B cell (primary cell): ENCODE data around the gene FNDC3A. TPM values are rescaled to one million over a fixed set of nuclear protein-coding genes. Genes with fewer than 3 reads are reported as not detected.
"Not testable (repeated sequence)": the region's sequence is repeated elsewhere in the genome, so short reads cannot be mapped to it uniquely, and the experiment has no call there.

Experiments
- ATAC-seq: fragments of 200-7000 bp; cut with Tn5 transposase; one replicate; pipeline ENCODE4 v1.10.0; 2021; ENCODE audit warnings: low read depth, mild to moderate bottlenecking, moderate number of reproducible peaks, moderate library complexity
- CTCF ChIA-PET: fragments of 350-600 bp; sonication (Branson Sonifier 250); formaldehyde crosslinking; loops from one replicate; lab custom pipeline; 2021; ENCODE audit warnings: antibody characterized with exemption, inconsistent platforms; lab: Charles Lee
- POLR2A ChIA-PET: fragments of 350-600 bp; sonication (Branson Sonifier 250); formaldehyde crosslinking; loops from one replicate; lab custom pipeline; 2021; ENCODE audit warnings: antibody characterized with exemption; lab: Charles Lee
- DNase-seq: peaks from one replicate; pipeline ENCODE4 v3.0.0; 2013
- H2AFZ ChIP-seq: 2 replicates; pipeline ENCODE4 v1.6.1; 2012; ENCODE audit warnings: mild to moderate bottlenecking, low read depth, low read length; ENCODE audit not compliant: insufficient read depth, poor library complexity, severe bottlenecking
- H3K27ac ChIP-seq, 2 donors: 1 replicate in 1 of 2; 2 replicates in 1 of 2; pipeline ENCODE4 v1.5.1; 2012 to 2013; ENCODE audit warnings: low read length in 2 of 2, mild to moderate bottlenecking in 2 of 2, moderate library complexity in 1 of 2
- H3K27me3 ChIP-seq, 4 experiments: fragments of 200-600 bp in 1 of 4; sonication (generic) in 1 of 4; replicated peaks in 1 of 4; 1 replicate in 2 of 4; 2 replicates in 2 of 4; pipeline versions ENCODE4 v1.6.1 to v1.7.0; 2013 to 2016; ENCODE audit warnings: low read length in 3 of 4, mild to moderate bottlenecking in 2 of 4, mixed read lengths in 1 of 4, moderate library complexity in 1 of 4; ENCODE audit not compliant: insufficient read depth in 4 of 4, control insufficient read depth in 3 of 4; ENCODE audit errors: control extremely low read depth in 1 of 4
- H3K36me3 ChIP-seq, 2 experiments: replicated peaks in 1 of 2; 1 replicate in 1 of 2; 2 replicates in 1 of 2; pipeline versions ENCODE4 v1.6.1 to v1.7.1; 2013; ENCODE audit warnings: low read length in 1 of 2; ENCODE audit not compliant: insufficient read depth in 2 of 2, control insufficient read depth in 1 of 2; ENCODE audit errors: control extremely low read depth in 1 of 2, extremely low read depth in 1 of 2
- H3K4me1 ChIP-seq, 2 donors: fragments of 200-600 bp in 1 of 2; sonication (generic) in 1 of 2; 1 replicate in 1 of 2; 2 replicates in 1 of 2; pipeline versions ENCODE4 v1.5.1 to v1.6.1; 2013 to 2017; ENCODE audit warnings: low read length in 2 of 2; ENCODE audit not compliant: control insufficient read depth in 2 of 2, insufficient read depth in 2 of 2
- H3K4me2 ChIP-seq: replicated peaks from 2 replicates; pipeline ENCODE3; 2012; ENCODE audit warnings: mild to moderate bottlenecking, low read depth, low read length; ENCODE audit not compliant: poor library complexity, severe bottlenecking
- H3K4me3 ChIP-seq, 5 experiments: fragments of 200-600 bp in 1 of 5; sonication (generic) in 1 of 5; 1 replicate in 3 of 5; 2 replicates in 2 of 5; pipeline versions ENCODE4 v1.5.1 to v1.7.0; 2011 to 2016; ENCODE audit warnings: low read length in 4 of 5, mild to moderate bottlenecking in 4 of 5, low read depth in 2 of 5, control low read depth in 1 of 5, moderate library complexity in 1 of 5; ENCODE audit not compliant: insufficient read depth in 1 of 5; ENCODE audit errors: control extremely low read depth in 1 of 5, extremely low read depth in 1 of 5
- H3K79me2 ChIP-seq: fragments of 200-600 bp; sonication (generic); one replicate; pipeline ENCODE4 v1.6.0; 2016; ENCODE audit warnings: low read length; ENCODE audit not compliant: control insufficient read depth, insufficient read depth
- H3K9ac ChIP-seq: fragments of 200-600 bp; sonication (generic); 2 replicates; pipeline ENCODE4 v1.6.1; 2017; ENCODE audit warnings: mild to moderate bottlenecking, low read length, moderate library complexity
- H3K9me3 ChIP-seq, 3 donors: one replicate each; pipeline versions ENCODE4 v1.6.1 to v1.7.1; 2013; ENCODE audit warnings: low read length in 2 of 3; ENCODE audit not compliant: control insufficient read depth in 2 of 3, insufficient read depth in 1 of 3; ENCODE audit errors: control extremely low read depth in 1 of 3
- H4K20me1 ChIP-seq: 2 replicates; pipeline ENCODE4 v1.6.0; 2012; ENCODE audit warnings: mild to moderate bottlenecking, low read length; ENCODE audit not compliant: insufficient read depth, control insufficient read depth, poor library complexity, severe bottlenecking
- H3K27ac Mint-ChIP-seq: one replicate; pipeline ENCODE4 v1.8.0; 2021; ENCODE audit warnings: mixed read lengths
- H3K27me3 Mint-ChIP-seq: one replicate; pipeline ENCODE4 v1.8.0; 2021; ENCODE audit warnings: mixed read lengths
- H3K4me1 Mint-ChIP-seq: one replicate; pipeline ENCODE4 v1.8.0; 2021; ENCODE audit warnings: mixed read lengths
- H3K4me3 Mint-ChIP-seq: one replicate; pipeline ENCODE4 v1.8.0; 2021; ENCODE audit warnings: mixed read lengths
- H3K9me3 Mint-ChIP-seq: one replicate; pipeline ENCODE4 v1.8.0; 2022; ENCODE audit warnings: mixed read lengths; ENCODE audit not compliant: insufficient read depth
- EZH2 ChIP-seq: IDR thresholded peaks from 2 replicates; pipeline ENCODE4 v1.6.1; 2012; ENCODE audit warnings: borderline replicate concordance, low read depth, mild to moderate bottlenecking, moderate library complexity, low read length; ENCODE audit not compliant: insufficient read depth, poor library complexity, severe bottlenecking
- WGBS: methylation state at CpG from one replicate; pipeline ENCODE4 v1.1.5; 2013; ENCODE audit warnings: missing lambda C conversion rate; ENCODE audit not compliant: insufficient coverage; 5-methylcytosine and 5-hydroxymethylcytosine counted together
- intact Hi-C: fragments of 100-400 bp; cut with micrococcal nuclease; formaldehyde crosslinking; loops from one replicate; pipeline ENCODE4 v1.10.0; 2022
- polyA plus RNA-seq: library from polyadenylated mRNA; depleted of rRNA; stranded (reverse); fragments of >200 nt; gene quantifications from 2 replicates; pipeline ENCODE4 v1.2.3, GENCODE V29; 2012
- total RNA-seq, 2 donors: library from RNA; stranded (reverse); fragments of 120-200 nt in 1 of 2; gene quantifications; 1 replicate in 1 of 2; 2 replicates in 1 of 2; pipeline versions ENCODE4 v1.2.3 to v1.2.4, GENCODE V29; 2013 to 2022
- TF ChIP-seq, protein P1 (sequence below): fragments of 200-600 bp; IDR thresholded peaks from one replicate; pipeline ENCODE4 v1.8.0; 2022; ENCODE audit warnings: antibody characterized with exemption, mild to moderate bottlenecking

Gene FNDC3A
- total and polyA plus RNA-seq, 2 donors (not counting 1 experiment from before 2014, with no cell fraction given): 13.5 to 37.1 TPM

DNA sequence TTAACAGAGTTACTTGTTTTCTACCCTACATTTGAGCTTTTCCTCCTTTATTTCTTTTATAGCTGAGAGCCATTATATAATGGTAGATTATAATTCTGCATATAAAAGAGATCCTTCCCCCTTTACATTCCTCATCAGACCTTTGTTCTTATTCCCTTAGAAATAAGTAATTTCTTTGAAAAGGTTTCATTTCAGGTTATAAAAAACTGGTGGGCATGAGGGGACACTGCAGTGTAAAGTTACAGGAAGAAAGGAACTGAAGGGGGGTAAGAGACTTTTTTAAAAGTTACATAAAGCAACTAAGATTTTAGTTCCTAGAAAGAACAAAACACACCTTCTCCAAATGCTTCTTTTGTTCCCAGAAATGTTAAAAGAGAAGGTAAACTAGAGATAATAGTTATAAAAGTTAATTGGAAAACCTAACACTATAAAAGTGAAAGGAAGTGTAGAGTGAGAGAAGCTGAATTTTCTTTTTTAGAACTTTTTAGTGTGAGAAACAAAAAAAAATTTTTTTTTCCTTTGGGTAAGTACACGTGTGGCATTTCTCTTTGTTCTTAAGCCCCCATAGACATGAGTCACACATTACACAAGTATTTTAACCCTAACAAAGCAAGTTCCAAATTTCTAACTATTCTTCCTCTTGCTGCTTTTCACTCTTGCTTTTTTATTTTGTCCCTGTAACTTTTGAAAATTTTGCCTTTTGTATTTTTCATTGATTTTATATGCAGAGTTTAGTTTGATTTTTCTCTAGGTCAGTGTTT lies 138.0 kb downstream of the FNDC3A start:
- DNase-seq: no peak
- intact Hi-C loops: no loop called here

DNA sequence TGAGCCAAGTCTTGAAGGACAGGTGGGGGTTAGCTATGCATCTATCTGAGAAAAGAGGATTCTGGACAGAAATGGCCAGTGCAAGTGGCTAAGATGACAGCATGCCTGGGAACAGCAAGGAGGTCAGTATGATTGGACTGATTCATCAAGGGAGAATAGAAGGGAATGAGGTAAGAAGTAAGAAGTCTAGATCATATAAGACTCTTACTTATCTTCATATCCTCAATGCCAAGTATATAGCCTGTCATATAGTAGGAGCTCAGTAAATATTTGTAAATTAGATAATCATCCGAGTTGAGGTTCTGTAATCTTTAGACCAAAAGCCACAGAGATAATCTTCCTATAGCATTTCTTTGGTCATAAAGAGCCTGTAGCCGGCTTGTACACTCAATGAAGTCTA lies 141.2 kb downstream of the FNDC3A start:
- Mint-ChIP-seq H3K9me3 (no peaks in the 10 kb centered on the region), H3K4me3 (no peak overlapping the region), H3K27ac (no peak overlapping the region), H3K27me3 (no peaks in the 10 kb centered on the region), H3K4me1 (peaks cover 10% of the 10 kb centered on the region)
- CTCF ChIA-PET: no interaction called here
- intact Hi-C loops: no loop called here
- Histone ChIP-seq H2AFZ (no peak overlapping the region), H3K9ac (no peak overlapping the region), H3K4me3 (no peak overlapping the region), H3K9me3 (no peaks in the 10 kb centered on the region), H3K27ac (no peak overlapping the region), H3K79me2 (peaks cover 20% of the 10 kb centered on the region), H3K4me1 (no peaks in the 10 kb centered on the region), H3K4me2 (no peak overlapping the region), H3K27me3 (no peaks in the 10 kb centered on the region), H4K20me1 (peaks cover 7% of the 10 kb centered on the region), H3K36me3 (peaks cover 5 to 30% of the 10 kb centered on the region in 2 experiments)
- POLR2A ChIA-PET: no interaction called here
- no peak for TF ChIP-seq EZH2
- TF ChIP-seq, protein P1, sequence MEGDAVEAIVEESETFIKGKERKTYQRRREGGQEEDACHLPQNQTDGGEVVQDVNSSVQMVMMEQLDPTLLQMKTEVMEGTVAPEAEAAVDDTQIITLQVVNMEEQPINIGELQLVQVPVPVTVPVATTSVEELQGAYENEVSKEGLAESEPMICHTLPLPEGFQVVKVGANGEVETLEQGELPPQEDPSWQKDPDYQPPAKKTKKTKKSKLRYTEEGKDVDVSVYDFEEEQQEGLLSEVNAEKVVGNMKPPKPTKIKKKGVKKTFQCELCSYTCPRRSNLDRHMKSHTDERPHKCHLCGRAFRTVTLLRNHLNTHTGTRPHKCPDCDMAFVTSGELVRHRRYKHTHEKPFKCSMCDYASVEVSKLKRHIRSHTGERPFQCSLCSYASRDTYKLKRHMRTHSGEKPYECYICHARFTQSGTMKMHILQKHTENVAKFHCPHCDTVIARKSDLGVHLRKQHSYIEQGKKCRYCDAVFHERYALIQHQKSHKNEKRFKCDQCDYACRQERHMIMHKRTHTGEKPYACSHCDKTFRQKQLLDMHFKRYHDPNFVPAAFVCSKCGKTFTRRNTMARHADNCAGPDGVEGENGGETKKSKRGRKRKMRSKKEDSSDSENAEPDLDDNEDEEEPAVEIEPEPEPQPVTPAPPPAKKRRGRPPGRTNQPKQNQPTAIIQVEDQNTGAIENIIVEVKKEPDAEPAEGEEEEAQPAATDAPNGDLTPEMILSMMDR: no peak
- WGBS: 100% methylated on average over 1 of the region's 2 CpGs
- no peak for ATAC-seq
- no peak for DNase-seq

More for the DNA sequence above, 138.0 kb downstream of the FNDC3A start:
- TF ChIP-seq EZH2: no peak
- TF ChIP-seq, protein P1: no peak
- Histone ChIP-seq H3K4me1 (peaks cover 3 to 6% of the 10 kb centered on the region in 2 donors), H3K4me3 (no peak overlapping the region), H3K4me2 (no peak overlapping the region), H3K9me3 (no peaks in the 10 kb centered on the region), H3K36me3 (peaks cover 2 to 25% of the 10 kb centered on the region in 2 experiments), H4K20me1 (peaks cover 7% of the 10 kb centered on the region), H3K9ac (no peak overlapping the region), H3K27me3 (no peaks in the 10 kb centered on the region), H2AFZ (no peak overlapping the region), H3K27ac (peak overlapping the region in 1 of 2 donors; percentile 39), H3K79me2 (peaks cover 42% of the 10 kb centered on the region)
- ChIA-PET CTCF (no interaction called here), POLR2A (no interaction called here)
- no peak for ATAC-seq
- H3K9me3 Mint-ChIP-seq: no peaks in the 10 kb centered on the region
- H3K4me3 Mint-ChIP-seq: no peak overlapping the region
- peaks cover 21% of the 10 kb centered on the region for H3K4me1 Mint-ChIP-seq
- H3K27me3 Mint-ChIP-seq: no peaks in the 10 kb centered on the region
- WGBS: no CpG with 5 or more reads among the region's 1 CpG
- H3K27ac Mint-ChIP-seq: no peak overlapping the region

DNA sequence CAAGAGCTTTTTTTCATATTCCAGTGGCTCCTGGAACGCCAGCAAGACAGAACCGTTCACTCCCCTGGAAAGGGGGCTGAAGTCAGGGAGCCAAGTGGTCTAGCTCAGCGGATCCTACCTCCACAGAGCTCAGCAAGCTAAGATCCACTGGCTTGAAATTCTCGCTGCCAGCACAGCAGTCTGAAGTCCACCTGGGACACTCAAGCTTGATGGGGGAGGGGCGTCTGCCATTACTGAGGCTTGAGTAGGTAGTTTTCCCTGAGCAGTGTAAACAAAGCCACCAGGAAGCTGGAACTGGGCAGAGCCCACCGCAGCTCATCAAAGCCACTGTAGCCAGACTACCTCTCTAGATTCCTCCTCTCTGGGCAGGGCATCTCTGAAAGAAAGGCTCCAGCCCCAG lies 142.7 kb downstream of the FNDC3A start:
- WGBS: 94% methylated on average over 5 of the region's 6 CpGs
- H3K4me1 ChIP-seq, H2AFZ ChIP-seq, intact Hi-C loops, CTCF ChIA-PET, H3K4me2 ChIP-seq, H3K4me3 ChIP-seq, H3K27ac Mint-ChIP-seq, H3K27ac ChIP-seq, H3K9me3 Mint-ChIP-seq, H4K20me1 ChIP-seq, DNase-seq, H3K4me1 Mint-ChIP-seq, H3K4me3 Mint-ChIP-seq, H3K79me2 ChIP-seq, H3K27me3 ChIP-seq, H3K27me3 Mint-ChIP-seq, H3K9ac ChIP-seq, H3K9me3 ChIP-seq, ATAC-seq, POLR2A ChIA-PET: not testable (repeated sequence)
- H3K36me3 ChIP-seq: peaks cover 5 to 30% of the 10 kb centered on the region in 2 experiments
